Liver (tissue), 9 donors: Measurements from ENCODE around the gene PDPN. TPM values are rescaled to one million over a fixed set of nuclear protein-coding genes. Genes with fewer than 3 reads are reported as not detected.

ENCODE experiments used
- DNase-seq: peaks from one replicate; pipeline ENCODE4 v3.0.0-alpha.2; 2017; ENCODE audit warnings: low spot score
- H3K27ac ChIP-seq, 2 donors: one replicate each; pipeline ENCODE4 v1.7.0; 2013; ENCODE audit warnings: inconsistent platforms in 2 of 2, low read length in 2 of 2, control low read depth in 1 of 2, low read depth in 1 of 2, mild to moderate bottlenecking in 1 of 2
- H3K27me3 ChIP-seq, 4 donors: one replicate each; pipeline versions ENCODE4 v1.6.1 to v1.7.0; 2013; ENCODE audit warnings: low read length in 3 of 4, inconsistent platforms in 1 of 4, mild to moderate bottlenecking in 1 of 4, moderate library complexity in 1 of 4; ENCODE audit not compliant: control insufficient read depth in 4 of 4, insufficient read depth in 4 of 4
- H3K36me3 ChIP-seq, 4 donors: one replicate each; pipeline versions ENCODE4 v1.6.1 to v1.7.0; 2013; ENCODE audit warnings: low read length in 3 of 4, mild to moderate bottlenecking in 3 of 4, low read depth in 1 of 4, moderate library complexity in 1 of 4; ENCODE audit not compliant: control insufficient read depth in 4 of 4, insufficient read depth in 3 of 4
- H3K4me1 ChIP-seq, 4 donors: one replicate each; pipeline versions ENCODE4 v1.6.1 to v1.7.0; 2013; ENCODE audit warnings: low read length in 3 of 4, mild to moderate bottlenecking in 3 of 4, moderate library complexity in 1 of 4; ENCODE audit not compliant: control insufficient read depth in 4 of 4, insufficient read depth in 4 of 4
- H3K4me3 ChIP-seq, 3 donors: one replicate each; pipeline versions ENCODE4 v1.6.1 to v1.7.0; 2013; ENCODE audit warnings: low read length in 3 of 3, control low read depth in 1 of 3, low read depth in 1 of 3, mild to moderate bottlenecking in 1 of 3
- H3K9ac ChIP-seq, 2 donors: one replicate each; pipeline ENCODE4 v1.7.0; 2013; ENCODE audit warnings: low read length in 2 of 2, mild to moderate bottlenecking in 2 of 2, moderate library complexity in 2 of 2, control low read depth in 1 of 2, low read depth in 1 of 2
- H3K9me3 ChIP-seq, 4 donors: one replicate each; pipeline versions ENCODE4 v1.6.1 to v1.7.0; 2013; ENCODE audit warnings: low read length in 3 of 4; ENCODE audit not compliant: control insufficient read depth in 4 of 4
- ATF3 ChIP-seq: IDR thresholded peaks from 2 replicates; pipeline ENCODE4 v1.6.1; 2016; ENCODE audit warnings: antibody characterized with exemption
- EGR1 ChIP-seq, 2 donors: IDR thresholded peaks; 2 replicates each; pipeline ENCODE4 v1.6.1; 2016 to 2018; ENCODE audit warnings: antibody characterized with exemption in 2 of 2, low read depth in 2 of 2
- FOXA1 ChIP-seq: IDR thresholded peaks from 2 replicates; pipeline ENCODE4 v1.6.1; 2016; ENCODE audit warnings: antibody characterized with exemption
- FOXA2 ChIP-seq: IDR thresholded peaks from 2 replicates; pipeline ENCODE4 v1.6.1; 2016; ENCODE audit warnings: antibody characterized with exemption
- GABPA ChIP-seq, 2 donors: IDR thresholded peaks in 1 of 2; conservative IDR thresholded peaks in 1 of 2; 2 replicates each; pipeline ENCODE4 v1.6.1; 2016; ENCODE audit warnings: antibody characterized with exemption in 2 of 2, mild to moderate bottlenecking in 1 of 2, moderate library complexity in 1 of 2
- HNF4A ChIP-seq, 2 donors: conservative IDR thresholded peaks; 2 replicates each; pipeline ENCODE4 v1.6.1; 2016; ENCODE audit warnings: antibody characterized with exemption in 2 of 2, mild to moderate bottlenecking in 2 of 2
- HNF4G ChIP-seq: IDR thresholded peaks from 2 replicates; pipeline ENCODE4 v1.6.1; 2016; ENCODE audit warnings: antibody characterized with exemption
- JUND ChIP-seq, 2 donors: IDR thresholded peaks; 2 replicates each; pipeline ENCODE4 v1.6.1; 2016; ENCODE audit warnings: antibody characterized with exemption in 2 of 2
- MAX ChIP-seq: IDR thresholded peaks from 2 replicates; pipeline ENCODE4 v1.6.1; 2016; ENCODE audit warnings: antibody characterized with exemption
- NR2F2 ChIP-seq: IDR thresholded peaks from 2 replicates; pipeline ENCODE4 v1.6.1; 2016; ENCODE audit warnings: antibody characterized with exemption
- RAD21 ChIP-seq, 2 donors: IDR thresholded peaks; 2 replicates each; pipeline ENCODE4 v1.6.1; 2016; ENCODE audit warnings: antibody characterized with exemption in 2 of 2, mild to moderate bottlenecking in 2 of 2
- RXRA ChIP-seq, 2 donors: IDR thresholded peaks; 2 replicates each; pipeline ENCODE4 v1.6.1; 2017 to 2018; ENCODE audit warnings: antibody characterized with exemption in 2 of 2, mild to moderate bottlenecking in 1 of 2
- SP1 ChIP-seq: IDR thresholded peaks from 2 replicates; pipeline ENCODE4 v1.6.1; 2018; ENCODE audit warnings: antibody characterized with exemption, mild to moderate bottlenecking
- TAF1 ChIP-seq: conservative IDR thresholded peaks from 2 replicates; pipeline ENCODE4 v1.6.1; 2016; ENCODE audit warnings: antibody characterized with exemption, mild to moderate bottlenecking
- YY1 ChIP-seq: IDR thresholded peaks from 2 replicates; pipeline ENCODE4 v1.6.1; 2016; ENCODE audit warnings: antibody characterized with exemption, mild to moderate bottlenecking
- whole genome bisulfite sequencing: extraction: QIAGEN DNeasy Blood & Tissue Kit; methylation state at CpG from one replicate; pipeline ENCODE4 v1.1.7; 2013; 5-methylcytosine and 5-hydroxymethylcytosine counted together
- polyA plus RNA-seq, 2 donors: library from polyadenylated mRNA; stranded (reverse) in 1 of 2; unstranded in 1 of 2; fragments of 200-250 nt in 1 of 2; fragments of >200 nt in 1 of 2; fragmentation: Nextera tagmentation in 1 of 2; extraction: Ambion mirVana in 1 of 2; gene quantifications; one replicate each; pipeline versions ENCODE4 v1.2.1 to v1.2.3, GENCODE V29; 2013 to 2015
- total RNA-seq, 2 donors: library from RNA; depleted of rRNA; stranded (reverse); fragments of >200 nt; gene quantifications; one replicate each; pipeline ENCODE4 v1.2.3, GENCODE V29; 2014
- TF ChIP-seq, protein P1 (sequence below): fragments of 150-350 bp; IDR thresholded peaks from 2 replicates; pipeline ENCODE4 v1.5.1; 2017; ENCODE audit warnings: improper control_type of control experiment, low read depth, low read length; ENCODE audit not compliant: missing input control
- TF ChIP-seq, protein P2 (sequence below): IDR thresholded peaks from 2 replicates; pipeline ENCODE4 v1.6.1; 2016; ENCODE audit warnings: antibody characterized with exemption, mild to moderate bottlenecking
- TF ChIP-seq, protein P3 (sequence below): IDR thresholded peaks from 2 replicates; pipeline ENCODE4 v1.6.1; 2016; ENCODE audit warnings: antibody characterized with exemption
- donor health status: healthy.
- donor health status: healthy.
- donor health status: healthy.
- donor health status: healthy.
- donor health status: healthy.

PDPN gene
- total and polyA plus RNA-seq, 4 donors = 0.09 to 0.31 (median 0.21) TPM

DNA sequence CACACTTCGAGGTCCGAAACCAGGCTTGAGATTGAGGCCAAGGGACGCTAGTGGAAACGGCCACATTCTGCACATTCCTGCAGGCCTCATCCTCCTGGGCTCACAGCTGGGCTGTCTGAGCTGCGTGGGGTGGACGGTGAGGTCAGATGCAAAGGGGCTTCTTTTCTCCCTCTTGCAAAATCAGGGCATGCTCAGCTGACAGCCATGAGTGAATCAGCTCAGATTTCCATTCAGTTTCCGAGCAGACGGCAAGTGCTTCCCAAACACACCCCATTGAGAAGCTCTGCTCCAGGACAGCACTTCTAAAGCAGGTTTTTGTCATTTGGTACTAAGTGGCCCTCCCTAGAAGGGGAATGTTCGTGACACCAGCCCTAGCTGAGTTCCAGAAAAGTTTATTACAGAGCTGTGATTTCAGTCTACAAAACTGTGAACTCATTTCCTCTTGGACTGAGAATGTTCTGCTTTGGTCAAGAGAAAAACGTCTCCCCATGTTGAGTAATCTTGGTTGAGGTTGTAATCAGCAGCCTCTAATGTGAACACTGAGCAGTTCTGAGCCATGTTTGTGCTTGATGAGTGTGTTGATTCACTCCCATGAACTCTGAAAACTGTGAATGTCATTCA lies 10.0 kb downstream of the PDPN start (continued):
- no peak for TF ChIP-seq ATF3

DNA sequence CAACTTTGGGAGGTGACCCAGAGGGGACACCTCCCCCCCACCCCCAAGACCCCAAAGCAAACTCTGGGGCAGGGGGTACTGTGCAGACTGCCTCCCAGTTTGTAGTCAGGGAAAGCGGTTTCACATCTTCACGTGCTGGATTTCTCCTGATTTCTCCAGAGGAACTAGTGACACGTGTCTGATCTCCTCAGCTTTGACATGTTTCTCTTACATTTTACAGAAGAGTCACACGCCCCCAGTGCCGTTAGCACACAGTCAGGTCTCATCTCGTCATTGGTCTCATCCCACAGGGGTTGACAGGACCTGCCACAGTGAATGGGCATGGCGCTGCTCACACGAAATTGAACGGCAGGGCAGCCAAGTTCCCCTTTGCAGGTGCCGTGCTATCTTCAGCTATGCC lies 11.8 kb downstream of the PDPN start:
- Histone ChIP-seq H3K4me3 (no peak overlapping the region), H3K36me3 (no peaks in the 10 kb centered on the region), H3K27me3 (peaks cover 0 to 6% (median 1%) of the 10 kb centered on the region in 4 donors), H3K27ac (no peak overlapping the region), H3K4me1 (no peaks in the 10 kb centered on the region), H3K9ac (no peak overlapping the region), H3K9me3 (no peaks in the 10 kb centered on the region)
- no peak for DNase-seq
- TF ChIP-seq NR2F2 = no peak
- no peak for TF ChIP-seq YY1
- TF ChIP-seq, protein P1, sequence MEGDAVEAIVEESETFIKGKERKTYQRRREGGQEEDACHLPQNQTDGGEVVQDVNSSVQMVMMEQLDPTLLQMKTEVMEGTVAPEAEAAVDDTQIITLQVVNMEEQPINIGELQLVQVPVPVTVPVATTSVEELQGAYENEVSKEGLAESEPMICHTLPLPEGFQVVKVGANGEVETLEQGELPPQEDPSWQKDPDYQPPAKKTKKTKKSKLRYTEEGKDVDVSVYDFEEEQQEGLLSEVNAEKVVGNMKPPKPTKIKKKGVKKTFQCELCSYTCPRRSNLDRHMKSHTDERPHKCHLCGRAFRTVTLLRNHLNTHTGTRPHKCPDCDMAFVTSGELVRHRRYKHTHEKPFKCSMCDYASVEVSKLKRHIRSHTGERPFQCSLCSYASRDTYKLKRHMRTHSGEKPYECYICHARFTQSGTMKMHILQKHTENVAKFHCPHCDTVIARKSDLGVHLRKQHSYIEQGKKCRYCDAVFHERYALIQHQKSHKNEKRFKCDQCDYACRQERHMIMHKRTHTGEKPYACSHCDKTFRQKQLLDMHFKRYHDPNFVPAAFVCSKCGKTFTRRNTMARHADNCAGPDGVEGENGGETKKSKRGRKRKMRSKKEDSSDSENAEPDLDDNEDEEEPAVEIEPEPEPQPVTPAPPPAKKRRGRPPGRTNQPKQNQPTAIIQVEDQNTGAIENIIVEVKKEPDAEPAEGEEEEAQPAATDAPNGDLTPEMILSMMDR = no peak
- no peak for TF ChIP-seq TAF1
- no peak for TF ChIP-seq SP1
- TF ChIP-seq MAX = no peak
- TF ChIP-seq HNF4G = no peak
- TF ChIP-seq JUND (IDR thresholded peaks at IDR 0.05) = no peak
- no peak for TF ChIP-seq HNF4A (conservative IDR thresholded peaks at IDR 0.05)
- no peak for TF ChIP-seq FOXA1
- TF ChIP-seq RAD21 (IDR thresholded peaks at IDR 0.05) = no peak
- TF ChIP-seq, protein P2, sequence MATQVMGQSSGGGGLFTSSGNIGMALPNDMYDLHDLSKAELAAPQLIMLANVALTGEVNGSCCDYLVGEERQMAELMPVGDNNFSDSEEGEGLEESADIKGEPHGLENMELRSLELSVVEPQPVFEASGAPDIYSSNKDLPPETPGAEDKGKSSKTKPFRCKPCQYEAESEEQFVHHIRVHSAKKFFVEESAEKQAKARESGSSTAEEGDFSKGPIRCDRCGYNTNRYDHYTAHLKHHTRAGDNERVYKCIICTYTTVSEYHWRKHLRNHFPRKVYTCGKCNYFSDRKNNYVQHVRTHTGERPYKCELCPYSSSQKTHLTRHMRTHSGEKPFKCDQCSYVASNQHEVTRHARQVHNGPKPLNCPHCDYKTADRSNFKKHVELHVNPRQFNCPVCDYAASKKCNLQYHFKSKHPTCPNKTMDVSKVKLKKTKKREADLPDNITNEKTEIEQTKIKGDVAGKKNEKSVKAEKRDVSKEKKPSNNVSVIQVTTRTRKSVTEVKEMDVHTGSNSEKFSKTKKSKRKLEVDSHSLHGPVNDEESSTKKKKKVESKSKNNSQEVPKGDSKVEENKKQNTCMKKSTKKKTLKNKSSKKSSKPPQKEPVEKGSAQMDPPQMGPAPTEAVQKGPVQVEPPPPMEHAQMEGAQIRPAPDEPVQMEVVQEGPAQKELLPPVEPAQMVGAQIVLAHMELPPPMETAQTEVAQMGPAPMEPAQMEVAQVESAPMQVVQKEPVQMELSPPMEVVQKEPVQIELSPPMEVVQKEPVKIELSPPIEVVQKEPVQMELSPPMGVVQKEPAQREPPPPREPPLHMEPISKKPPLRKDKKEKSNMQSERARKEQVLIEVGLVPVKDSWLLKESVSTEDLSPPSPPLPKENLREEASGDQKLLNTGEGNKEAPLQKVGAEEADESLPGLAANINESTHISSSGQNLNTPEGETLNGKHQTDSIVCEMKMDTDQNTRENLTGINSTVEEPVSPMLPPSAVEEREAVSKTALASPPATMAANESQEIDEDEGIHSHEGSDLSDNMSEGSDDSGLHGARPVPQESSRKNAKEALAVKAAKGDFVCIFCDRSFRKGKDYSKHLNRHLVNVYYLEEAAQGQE = no peak
- no peak for TF ChIP-seq EGR1 (IDR thresholded peaks at IDR 0.05; ENCODE audit: low read depth in 2 of 2)
- TF ChIP-seq GABPA (IDR thresholded peaks at IDR 0.05 in 1 of 2, conservative IDR thresholded peaks at IDR 0.05 in 1 of 2) = no peak
- TF ChIP-seq ATF3 = no peak
- TF ChIP-seq RXRA (IDR thresholded peaks at IDR 0.05) = no peak
- TF ChIP-seq, protein P3, sequence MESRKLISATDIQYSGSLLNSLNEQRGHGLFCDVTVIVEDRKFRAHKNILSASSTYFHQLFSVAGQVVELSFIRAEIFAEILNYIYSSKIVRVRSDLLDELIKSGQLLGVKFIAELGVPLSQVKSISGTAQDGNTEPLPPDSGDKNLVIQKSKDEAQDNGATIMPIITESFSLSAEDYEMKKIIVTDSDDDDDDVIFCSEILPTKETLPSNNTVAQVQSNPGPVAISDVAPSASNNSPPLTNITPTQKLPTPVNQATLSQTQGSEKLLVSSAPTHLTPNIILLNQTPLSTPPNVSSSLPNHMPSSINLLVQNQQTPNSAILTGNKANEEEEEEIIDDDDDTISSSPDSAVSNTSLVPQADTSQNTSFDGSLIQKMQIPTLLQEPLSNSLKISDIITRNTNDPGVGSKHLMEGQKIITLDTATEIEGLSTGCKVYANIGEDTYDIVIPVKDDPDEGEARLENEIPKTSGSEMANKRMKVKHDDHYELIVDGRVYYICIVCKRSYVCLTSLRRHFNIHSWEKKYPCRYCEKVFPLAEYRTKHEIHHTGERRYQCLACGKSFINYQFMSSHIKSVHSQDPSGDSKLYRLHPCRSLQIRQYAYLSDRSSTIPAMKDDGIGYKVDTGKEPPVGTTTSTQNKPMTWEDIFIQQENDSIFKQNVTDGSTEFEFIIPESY = no peak
- no peak for TF ChIP-seq FOXA2
- 78% methylated on average over 10 of the region's 10 CpGs for WGBS
